CD4-positive, alpha-beta T cell (primary cell): ENCODE results near the gene IGFBP4. TPM values are rescaled to one million over a fixed set of nuclear protein-coding genes. Genes with fewer than 3 reads are reported as not detected.

Source experiments
- ATAC-seq: fragments of 200-7000 bp; cut with Tn5 transposase; one replicate; pipeline ENCODE4 v1.10.0; 2022; ENCODE audit warnings: mild to moderate bottlenecking; ENCODE audit not compliant: poor library complexity
- CTCF ChIA-PET: fragments of 350-600 bp; sonication (Branson Sonifier 250); formaldehyde crosslinking; loops from one replicate; lab custom pipeline; 2021; ENCODE audit warnings: antibody characterized with exemption, inconsistent platforms; lab: Charles Lee
- POLR2A ChIA-PET: fragments of 350-600 bp; sonication (Branson Sonifier 250); formaldehyde crosslinking; loops from one replicate; lab custom pipeline; 2021; ENCODE audit warnings: antibody characterized with exemption, inconsistent platforms; lab: Charles Lee
- DNase-seq, 14 experiments: peaks; one replicate each; pipeline ENCODE4 v3.0.0-alpha.2; 2013 to 2020; ENCODE audit warnings: mixed read lengths in 2 of 14
- H3K27ac ChIP-seq, 2 donors: one replicate each; pipeline versions ENCODE4 v1.5.1 to v1.7.0; 2013; ENCODE audit warnings: low read length in 2 of 2, low read depth in 1 of 2, mild to moderate bottlenecking in 1 of 2
- H3K27me3 ChIP-seq, 2 experiments: 1 replicate in 1 of 2; 2 replicates in 1 of 2; pipeline versions ENCODE4 v1.6.1 to v1.7.0; 2013; ENCODE audit warnings: low read length in 2 of 2, control low read depth in 1 of 2, mild to moderate bottlenecking in 1 of 2, moderate library complexity in 1 of 2; ENCODE audit not compliant: insufficient read depth in 2 of 2, control insufficient read depth in 1 of 2
- H3K36me3 ChIP-seq: one replicate; pipeline ENCODE4 v1.6.1; 2013; ENCODE audit warnings: low read length, control low read depth; ENCODE audit not compliant: insufficient read depth
- H3K4me1 ChIP-seq: one replicate; pipeline ENCODE4 v1.6.1; 2013; ENCODE audit warnings: low read length, control low read depth; ENCODE audit not compliant: insufficient read depth
- H3K4me3 ChIP-seq: one replicate; pipeline ENCODE4 v1.5.1; 2013; ENCODE audit warnings: mild to moderate bottlenecking, low read length, moderate library complexity
- H3K9me3 ChIP-seq, 2 experiments: 1 replicate in 1 of 2; 2 replicates in 1 of 2; pipeline versions ENCODE4 v1.6.1 to v1.7.0; 2013; ENCODE audit warnings: low read length in 2 of 2, mild to moderate bottlenecking in 2 of 2, control low read depth in 1 of 2, moderate library complexity in 1 of 2; ENCODE audit not compliant: control insufficient read depth in 1 of 2, insufficient read depth in 1 of 2
- H3K27ac Mint-ChIP-seq: one replicate; pipeline ENCODE4 v1.8.0; 2020; ENCODE audit warnings: mixed read lengths
- H3K27me3 Mint-ChIP-seq: one replicate; pipeline ENCODE4 v1.8.0; 2021; ENCODE audit warnings: mixed read lengths
- H3K36me3 Mint-ChIP-seq: one replicate; pipeline ENCODE4 v1.8.0; 2021; ENCODE audit warnings: low read depth, mixed read lengths
- H3K4me1 Mint-ChIP-seq: one replicate; pipeline ENCODE4 v1.8.0; 2021; ENCODE audit warnings: low read depth, mixed read lengths
- H3K4me3 Mint-ChIP-seq: one replicate; pipeline ENCODE4 v1.8.0; 2020; ENCODE audit warnings: mild to moderate bottlenecking, mixed read lengths
- H3K9me3 Mint-ChIP-seq: one replicate; pipeline ENCODE4 v1.8.0; 2020; ENCODE audit warnings: mixed read lengths
- intact Hi-C, 2 experiments: fragments of 100-400 bp; cut with DNase I in 1 of 2; cut with micrococcal nuclease in 1 of 2; formaldehyde crosslinking; loops; one replicate each; pipeline versions ENCODE4 v1.15.1 to v1.9.0; 2023 to 2025; cut with DNase I, micrococcal nuclease
- total RNA-seq, 174 experiments: library from RNA in 2 of 174; stranded (reverse) in 2 of 174; gene quantifications; one replicate each; pipeline ENCODE4 v1.2.3 and lab custom pipeline; 2021 to 2026
- TF ChIP-seq, protein P1 (sequence below): fragments of 200-600 bp; IDR thresholded peaks from one replicate; pipeline ENCODE4 v1.8.0; 2022; ENCODE audit warnings: antibody characterized with exemption, mild to moderate bottlenecking

The IGFBP4 gene
- total RNA-seq, 2 experiments from 2014 or later = 2.5 to 2.6 TPM

DNA sequence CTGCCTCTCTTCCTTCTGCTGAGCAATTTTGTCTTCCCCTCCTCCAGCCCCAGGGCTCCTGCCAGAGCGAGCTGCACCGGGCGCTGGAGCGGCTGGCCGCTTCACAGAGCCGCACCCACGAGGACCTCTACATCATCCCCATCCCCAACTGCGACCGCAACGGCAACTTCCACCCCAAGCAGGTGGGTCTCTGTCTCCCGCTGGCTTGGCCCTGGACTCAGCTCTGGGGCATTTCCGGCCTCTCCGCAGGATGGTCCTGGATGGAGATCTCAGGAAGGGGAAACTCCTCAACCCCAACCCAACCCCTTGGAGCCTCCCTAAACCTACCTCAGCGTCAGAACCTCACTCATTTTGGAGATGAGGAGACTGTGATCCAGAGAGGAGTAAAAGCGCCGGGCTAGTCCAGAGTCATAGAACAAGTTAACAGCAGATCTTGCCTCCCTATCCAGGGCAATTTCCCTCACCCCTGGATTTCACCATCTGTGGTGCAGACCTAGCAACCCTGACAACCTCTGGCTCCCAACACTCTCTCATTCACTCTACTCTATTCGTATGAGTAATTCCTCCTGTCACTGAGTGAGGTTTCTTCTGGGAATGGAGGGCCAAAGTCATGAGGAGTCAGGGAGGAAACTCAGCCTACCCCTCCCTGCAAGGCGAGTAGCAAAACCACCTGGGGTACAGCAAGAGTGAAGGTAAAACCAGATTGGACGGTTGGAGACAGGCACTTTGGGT lies 10.8 kb downstream of the IGFBP4 start:
- intact Hi-C loops = loop anchor here in 1 of 2 experiments (2.0 kb wide), 1 partner anchor 19 kb away; no protein-coding TSS in a partner anchor
- no peaks in the 10 kb centered on the region for H3K36me3 Mint-ChIP-seq
- TF ChIP-seq, protein P1, sequence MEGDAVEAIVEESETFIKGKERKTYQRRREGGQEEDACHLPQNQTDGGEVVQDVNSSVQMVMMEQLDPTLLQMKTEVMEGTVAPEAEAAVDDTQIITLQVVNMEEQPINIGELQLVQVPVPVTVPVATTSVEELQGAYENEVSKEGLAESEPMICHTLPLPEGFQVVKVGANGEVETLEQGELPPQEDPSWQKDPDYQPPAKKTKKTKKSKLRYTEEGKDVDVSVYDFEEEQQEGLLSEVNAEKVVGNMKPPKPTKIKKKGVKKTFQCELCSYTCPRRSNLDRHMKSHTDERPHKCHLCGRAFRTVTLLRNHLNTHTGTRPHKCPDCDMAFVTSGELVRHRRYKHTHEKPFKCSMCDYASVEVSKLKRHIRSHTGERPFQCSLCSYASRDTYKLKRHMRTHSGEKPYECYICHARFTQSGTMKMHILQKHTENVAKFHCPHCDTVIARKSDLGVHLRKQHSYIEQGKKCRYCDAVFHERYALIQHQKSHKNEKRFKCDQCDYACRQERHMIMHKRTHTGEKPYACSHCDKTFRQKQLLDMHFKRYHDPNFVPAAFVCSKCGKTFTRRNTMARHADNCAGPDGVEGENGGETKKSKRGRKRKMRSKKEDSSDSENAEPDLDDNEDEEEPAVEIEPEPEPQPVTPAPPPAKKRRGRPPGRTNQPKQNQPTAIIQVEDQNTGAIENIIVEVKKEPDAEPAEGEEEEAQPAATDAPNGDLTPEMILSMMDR = no peak
- H3K4me1 Mint-ChIP-seq = no peaks in the 10 kb centered on the region
- Histone ChIP-seq H3K4me3 (no peak overlapping the region), H3K9me3 (no peaks in the 10 kb centered on the region), H3K27me3 (no peaks in the 10 kb centered on the region), H3K4me1 (peaks cover under 1% of the 10 kb centered on the region), H3K27ac (no peak overlapping the region), H3K36me3 (no peaks in the 10 kb centered on the region)
- CTCF ChIA-PET = no interaction called here
- H3K4me3 Mint-ChIP-seq = no peak overlapping the region
- POLR2A ChIA-PET = no interaction called here
- no peaks in the 10 kb centered on the region for H3K9me3 Mint-ChIP-seq
- no peaks in the 10 kb centered on the region for H3K27me3 Mint-ChIP-seq
- ATAC-seq (no peak), DNase-seq (no peak)
- H3K27ac Mint-ChIP-seq = no peak overlapping the region

DNA sequence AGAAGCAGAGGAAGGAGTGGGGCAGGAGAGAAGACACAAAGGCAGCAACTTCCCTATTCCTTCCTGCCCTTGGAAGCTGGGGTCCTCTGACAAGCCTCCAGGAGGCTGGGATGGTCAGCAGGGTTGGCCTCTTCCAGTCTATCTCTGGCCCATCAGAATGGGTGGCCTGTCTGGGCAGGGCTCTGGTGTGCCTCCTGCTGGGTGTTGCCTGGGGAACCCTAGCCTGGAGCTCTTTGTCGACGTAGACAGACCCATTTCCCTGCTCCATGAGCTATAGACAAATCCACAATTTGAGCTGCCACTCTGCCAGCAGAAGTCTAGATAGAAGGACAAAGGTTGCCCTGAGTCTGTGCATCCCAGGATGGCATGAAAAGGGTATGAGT lies 11.4 kb downstream of the IGFBP4 start:
- H3K27ac Mint-ChIP-seq = no peak overlapping the region
- intact Hi-C loops = loop anchor here in 1 of 2 experiments (2.0 kb wide), 1 partner anchor 20 kb away; no protein-coding TSS in a partner anchor
- TF ChIP-seq, protein P1 = no peak
- Histone ChIP-seq H3K27ac (no peak overlapping the region), H3K4me3 (no peak overlapping the region), H3K9me3 (no peaks in the 10 kb centered on the region), H3K36me3 (no peaks in the 10 kb centered on the region), H3K27me3 (no peaks in the 10 kb centered on the region), H3K4me1 (no peaks in the 10 kb centered on the region)
- H3K4me1 Mint-ChIP-seq = no peaks in the 10 kb centered on the region
- ATAC-seq = no peak
- POLR2A ChIA-PET = no interaction called here
- H3K36me3 Mint-ChIP-seq = no peaks in the 10 kb centered on the region
- no peak overlapping the region for H3K4me3 Mint-ChIP-seq
- H3K9me3 Mint-ChIP-seq = no peaks in the 10 kb centered on the region
- CTCF ChIA-PET = no interaction called here
- DNase-seq = no peak
- H3K27me3 Mint-ChIP-seq = no peaks in the 10 kb centered on the region

- intact Hi-C loops = no loop called here
- ChIA-PET CTCF (no interaction called here), POLR2A (no interaction called here)
- ATAC-seq (no peak), DNase-seq (no peak)
- Histone ChIP-seq H3K27ac (no peak overlapping the region), H3K4me3 (no peak overlapping the region), H3K4me1 (no peaks in the 10 kb centered on the region), H3K36me3 (no peaks in the 10 kb centered on the region), H3K27me3 (no peaks in the 10 kb centered on the region), H3K9me3 (no peaks in the 10 kb centered on the region)
- no peaks in the 10 kb centered on the region for H3K9me3 Mint-ChIP-seq
- no peaks in the 10 kb centered on the region for H3K36me3 Mint-ChIP-seq
- H3K27ac Mint-ChIP-seq = no peak overlapping the region
- H3K4me3 Mint-ChIP-seq = no peak overlapping the region
- no peaks in the 10 kb centered on the region for H3K27me3 Mint-ChIP-seq
- TF ChIP-seq, protein P1 = no peak
- H3K4me1 Mint-ChIP-seq = no peaks in the 10 kb centered on the region
These were observed 13.2 kb downstream of the IGFBP4 start for GRCh38 chr17:40456396-40456951.
